Measurements from ENCODE around the gene TBX6. TPM values are rescaled to one million over a fixed set of nuclear protein-coding genes. Genes with fewer than 3 reads are reported as not detected.
"Not testable (repeated sequence)": the region's sequence is repeated elsewhere in the genome, so short reads cannot be mapped to it uniquely, and the experiment has no call there.

The TBX6 gene
- total RNA-seq, 2 experiments from 2014 or later: 1.3 TPM

GRCh38 chr16:30121741-30122571 lies 30.2 kb upstream of the TBX6 start:
- DNase-seq: no peak
- H3K27me3 Mint-ChIP-seq (ENCODE audit: low read depth): no peaks in the 10 kb centered on the region
- H3K36me3 Mint-ChIP-seq (ENCODE audit: low read depth): peaks cover 20% of the 10 kb centered on the region
- CTCF ChIA-PET: interaction anchor here (1.4 to 1.9 kb wide), 3 partner anchors 10 to 67 kb away, joined by 4 to 13 read pairs (median 4); no protein-coding TSS in a partner anchor
- peaks cover 36% of the 10 kb centered on the region for H3K4me1 Mint-ChIP-seq (ENCODE audit: low read depth)
- peak overlapping the region; percentile 86 for H3K4me3 Mint-ChIP-seq
- H3K9me3 Mint-ChIP-seq (ENCODE audit: insufficient read depth): no peaks in the 10 kb centered on the region
- POLR2A ChIA-PET: interaction anchor here (3.0 kb wide), 1 partner anchor 63 kb away, joined by 23 read pairs; the partner anchor contains the start of gene CORO1A
- H3K27ac Mint-ChIP-seq: peak overlapping the region; percentile 74
- no peak for ATAC-seq

- Mint-ChIP-seq H3K27me3 (ENCODE audit: low read depth) (no peaks in the 10 kb centered on the region), H3K4me1 (ENCODE audit: low read depth) (peaks cover 36% of the 10 kb centered on the region), H3K27ac (peak overlapping the region; percentile 73), H3K36me3 (ENCODE audit: low read depth) (peaks cover 21% of the 10 kb centered on the region), H3K4me3 (no peak overlapping the region), H3K9me3 (ENCODE audit: insufficient read depth) (no peaks in the 10 kb centered on the region)
- no peak for DNase-seq
- ChIA-PET CTCF (interaction anchor here (1.4 to 1.9 kb wide), 4 partner anchors 9 to 65 kb away, joined by 4 to 13 read pairs (median 4); no protein-coding TSS in a partner anchor), POLR2A (interaction anchor here (3.0 kb wide), 1 partner anchor 64 kb away, joined by 23 read pairs; the partner anchor contains the start of gene CORO1A)
- ATAC-seq: no peak
Measured at GRCh38 chr16:30120340-30121105, 28.8 kb upstream of the TBX6 start.

- H3K4me3 Mint-ChIP-seq: no peak overlapping the region
Measured at GRCh38 chr16:30119428-30119827, 27.7 kb upstream of the TBX6 start.

GRCh38 chr16:30117768-30118167 lies 26.0 kb upstream of the TBX6 start:
- POLR2A ChIA-PET: interaction anchor here (3.6 kb wide), 1 partner anchor 67 kb away, joined by 23 read pairs; the partner anchor contains the start of gene CORO1A
- ATAC-seq (no peak), DNase-seq (no peak)
- Mint-ChIP-seq H3K36me3 (ENCODE audit: low read depth) (peaks cover 21% of the 10 kb centered on the region), H3K27ac (no peak overlapping the region), H3K9me3 (ENCODE audit: insufficient read depth) (no peaks in the 10 kb centered on the region), H3K4me1 (ENCODE audit: low read depth) (peaks cover 51% of the 10 kb centered on the region), H3K27me3 (ENCODE audit: low read depth) (no peaks in the 10 kb centered on the region), H3K4me3 (no peak overlapping the region)
- CTCF ChIA-PET: interaction anchor here (0.9 to 2.0 kb wide), 3 partner anchors 17 to 291 kb away, joined by 3 to 4 read pairs (median 3); no protein-coding TSS in a partner anchor

More at GRCh38 chr16:30119428-30119827, 27.7 kb upstream of the TBX6 start:
- CTCF ChIA-PET: no interaction called here
- Mint-ChIP-seq H3K27me3 (ENCODE audit: low read depth) (no peaks in the 10 kb centered on the region), H3K36me3 (ENCODE audit: low read depth) (peaks cover 21% of the 10 kb centered on the region), H3K27ac (peak overlapping the region; percentile 73), H3K4me1 (ENCODE audit: low read depth) (peaks cover 45% of the 10 kb centered on the region), H3K9me3 (ENCODE audit: insufficient read depth) (no peaks in the 10 kb centered on the region)
- DNase-seq: no peak
- ATAC-seq: no peak
- POLR2A ChIA-PET: interaction anchor here (3.0 kb wide), 1 partner anchor 65 kb away, joined by 23 read pairs; the partner anchor contains the start of gene CORO1A

- ChIA-PET CTCF (interaction anchor here (0.9 to 2.0 kb wide), 4 partner anchors 18 to 293 kb away, joined by 3 to 4 read pairs (median 3); no protein-coding TSS in a partner anchor), POLR2A (interaction anchor here (0.9 to 3.6 kb wide), 2 partner anchors 24 to 68 kb away, joined by 3 to 23 read pairs; partner anchors contain the start of gene CORO1A)
- Mint-ChIP-seq H3K36me3 (ENCODE audit: low read depth) (peaks cover 25% of the 10 kb centered on the region), H3K27me3 (ENCODE audit: low read depth) (no peaks in the 10 kb centered on the region), H3K9me3 (ENCODE audit: insufficient read depth) (no peaks in the 10 kb centered on the region), H3K27ac (no peak overlapping the region), H3K4me1 (ENCODE audit: low read depth) (peaks cover 47% of the 10 kb centered on the region), H3K4me3 (no peak overlapping the region)
- DNase-seq (no peak), ATAC-seq (no peak)
Measured at GRCh38 chr16:30116291-30117207, 24.8 kb upstream of the TBX6 start.

- Mint-ChIP-seq H3K27ac (peak overlapping the region; percentile 66), H3K9me3 (ENCODE audit: insufficient read depth) (no peaks in the 10 kb centered on the region), H3K4me3 (no peak overlapping the region), H3K4me1 (ENCODE audit: low read depth) (peaks cover 34% of the 10 kb centered on the region), H3K36me3 (ENCODE audit: low read depth) (peaks cover 23% of the 10 kb centered on the region), H3K27me3 (ENCODE audit: low read depth) (no peaks in the 10 kb centered on the region)
- ATAC-seq (no peak), DNase-seq (no peak)
- ChIA-PET CTCF (interaction anchor here (0.7 to 2.0 kb wide), 2 partner anchors 23 to 472 kb away, joined by 3 to 6 read pairs; partner anchors contain the start of gene TBX6), POLR2A (interaction anchor here (3.6 kb wide), 1 partner anchor 69 kb away, joined by 23 read pairs; the partner anchor contains the start of gene CORO1A)
Measured at GRCh38 chr16:30115238-30115637, 23.5 kb upstream of the TBX6 start.

- DNase-seq; ATAC-seq; H3K9me3 Mint-ChIP-seq (ENCODE audit: insufficient read depth); H3K4me3 Mint-ChIP-seq; H3K27me3 Mint-ChIP-seq (ENCODE audit: low read depth): not testable (repeated sequence)
- ChIA-PET POLR2A (interaction anchor here (3.8 kb wide), 1 partner anchor 68 kb away, joined by 17 read pairs; the partner anchor contains the start of gene CORO1A), CTCF (interaction anchor here (0.7 to 2.0 kb wide), 2 partner anchors 23 to 472 kb away, joined by 3 to 6 read pairs; partner anchors contain the start of gene TBX6)
- Mint-ChIP-seq H3K4me1 (ENCODE audit: low read depth) (peaks cover 30% of the 10 kb centered on the region), H3K36me3 (ENCODE audit: low read depth) (peaks cover 23% of the 10 kb centered on the region), H3K27ac (peak overlapping the region; percentile 66)
Measured at GRCh38 chr16:30114833-30115232, 23.1 kb upstream of the TBX6 start.

GRCh38 chr16:30114411-30114810 lies 22.7 kb upstream of the TBX6 start:
- DNase-seq (no peak), ATAC-seq (no peak)
- Mint-ChIP-seq H3K9me3 (ENCODE audit: insufficient read depth) (no peaks in the 10 kb centered on the region), H3K36me3 (ENCODE audit: low read depth) (peaks cover 22% of the 10 kb centered on the region), H3K4me3 (no peak overlapping the region), H3K4me1 (ENCODE audit: low read depth) (peaks cover 27% of the 10 kb centered on the region), H3K27ac (no peak overlapping the region), H3K27me3 (ENCODE audit: low read depth) (no peaks in the 10 kb centered on the region)
- ChIA-PET POLR2A (interaction anchor here (3.8 kb wide), 1 partner anchor 68 kb away, joined by 17 read pairs; the partner anchor contains the start of gene CORO1A), CTCF (interaction anchor here (0.7 to 2.0 kb wide), 3 partner anchors 15 to 473 kb away, joined by 3 to 6 read pairs (median 3); partner anchors contain the start of gene TBX6)

- H3K9me3 Mint-ChIP-seq (ENCODE audit: insufficient read depth): no peaks in the 10 kb centered on the region
- ChIA-PET POLR2A (interaction anchor here (1.2 to 3.8 kb wide), 2 partner anchors 69 to 72 kb away, joined by 12 to 17 read pairs; partner anchors contain the start of gene CORO1A), CTCF (interaction anchor here (1.1 to 2.0 kb wide), 3 partner anchors 16 to 29 kb away, joined by 3 to 6 read pairs (median 6); partner anchors contain the start of gene TBX6)
- no peaks in the 10 kb centered on the region for H3K27me3 Mint-ChIP-seq (ENCODE audit: low read depth)
- ATAC-seq: no peak
- DNase-seq: no peak
- peaks cover 23% of the 10 kb centered on the region for H3K4me1 Mint-ChIP-seq (ENCODE audit: low read depth)
- peaks cover 18% of the 10 kb centered on the region for H3K36me3 Mint-ChIP-seq (ENCODE audit: low read depth)
- no peak overlapping the region for H3K27ac Mint-ChIP-seq
- no peak overlapping the region for H3K4me3 Mint-ChIP-seq
Measured at GRCh38 chr16:30113711-30114333, 22.1 kb upstream of the TBX6 start.

Data from activated CD8-positive, alpha-beta T cell treated with anti-CD3 and anti-CD28 coated beads, Interleukin-2, amount 10 ng/mL, durations not matched to agents 7 days and 5 days (primary cell).